Stimulated activated naive CD8-positive, alpha-beta T cell treated with anti-CD3 and anti-CD28 coated beads, Interleukin-15, Interleukin-2, amounts not matched to agents 100 U/mL and 50 U/mL, for 24 hours (primary cell): ENCODE measurements around the gene JAKMIP2.
"Not testable (repeated sequence)": the region's sequence is repeated elsewhere in the genome, so short reads cannot be mapped to it uniquely, and the experiment has no call there.

Experiments used
- ATAC-seq: fragments of 150-1000 bp; cut with Tn5 transposase; one replicate; pipeline ENCODE4 v1.10.0; 2021
- DNase-seq: peaks from one replicate; pipeline ENCODE4 v3.0.0; 2021

Gene JAKMIP2

DNA sequence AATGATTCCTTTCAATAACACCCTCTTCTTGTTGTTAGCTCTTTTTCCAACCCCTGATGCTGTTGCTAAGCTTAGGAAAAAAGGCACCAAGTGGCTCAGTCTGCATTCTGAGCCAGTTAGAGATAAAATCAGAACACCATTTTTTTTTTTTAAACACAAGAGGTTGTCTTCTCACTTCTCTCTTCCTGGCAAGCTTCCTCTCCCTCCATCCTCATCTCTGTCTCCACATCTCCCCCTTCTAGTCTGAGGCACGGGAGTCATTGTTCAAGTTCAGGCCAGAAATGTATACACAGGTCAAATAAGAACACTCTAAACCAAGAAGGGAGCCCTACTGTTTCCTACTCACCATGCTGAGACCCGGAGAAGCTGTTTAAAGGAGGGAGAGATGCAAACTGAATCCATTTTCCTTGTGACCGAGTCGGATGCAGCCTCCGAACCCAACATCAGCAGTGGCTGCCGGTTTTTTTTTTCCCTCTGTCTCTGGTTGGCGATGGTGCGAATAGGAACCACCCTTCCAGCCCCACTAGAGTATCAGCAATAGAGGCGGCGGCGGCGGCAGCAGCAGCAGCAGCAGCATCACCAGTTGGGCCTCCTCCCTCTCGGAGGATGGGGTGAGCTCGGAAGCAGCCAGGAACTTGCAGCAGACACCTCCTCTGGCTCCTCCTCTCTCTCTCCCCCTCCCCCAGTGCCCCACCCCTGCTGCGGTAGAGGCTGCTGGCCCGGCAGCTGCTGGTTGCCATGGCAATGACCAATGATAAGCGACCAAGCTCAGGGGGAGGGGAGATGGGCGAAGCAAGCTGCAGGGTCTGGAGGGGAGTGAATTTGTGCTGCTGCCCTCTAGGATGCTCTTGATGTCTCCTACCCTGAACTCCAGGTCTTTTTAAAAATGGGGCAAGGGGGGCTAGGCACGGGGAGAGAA lies at the start of gene JAKMIP2:
Gene JAKMIP2 (minus strand): TSS at position 619 of the 919 bp plus-strand sequence. CDS start 110,922 bp downstream, outside the sequence.
- ATAC-seq (peak; percentile 100), DNase-seq (peak; percentile 90)

DNA sequence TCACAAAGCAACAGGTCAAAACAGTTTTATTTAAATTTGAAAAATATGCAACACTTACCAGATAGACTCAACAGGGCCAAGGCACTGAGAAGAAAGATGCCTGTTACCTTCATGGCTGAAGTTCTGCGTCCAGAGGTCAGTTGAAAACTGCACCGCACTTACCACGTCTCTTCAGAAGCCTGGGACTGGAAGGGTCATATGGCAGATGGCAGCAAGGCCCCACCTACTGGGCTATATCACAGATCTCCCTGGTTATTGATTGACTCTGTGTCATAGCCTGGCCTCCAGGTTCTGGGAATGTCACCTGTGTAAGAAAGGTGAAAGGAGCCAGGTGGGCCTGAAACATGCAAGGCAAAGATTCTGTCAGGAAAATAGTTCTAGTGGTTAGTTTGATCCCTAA lies 48.9 kb upstream of the JAKMIP2 start, which contains the start of gene SPINK1:
Gene SPINK1 (minus strand): TSS at position 207 of the 400 bp plus-strand sequence. CDS start 94 bp downstream, at position 113.
- DNase-seq, result no peak
- ATAC-seq, result no peak

DNA sequence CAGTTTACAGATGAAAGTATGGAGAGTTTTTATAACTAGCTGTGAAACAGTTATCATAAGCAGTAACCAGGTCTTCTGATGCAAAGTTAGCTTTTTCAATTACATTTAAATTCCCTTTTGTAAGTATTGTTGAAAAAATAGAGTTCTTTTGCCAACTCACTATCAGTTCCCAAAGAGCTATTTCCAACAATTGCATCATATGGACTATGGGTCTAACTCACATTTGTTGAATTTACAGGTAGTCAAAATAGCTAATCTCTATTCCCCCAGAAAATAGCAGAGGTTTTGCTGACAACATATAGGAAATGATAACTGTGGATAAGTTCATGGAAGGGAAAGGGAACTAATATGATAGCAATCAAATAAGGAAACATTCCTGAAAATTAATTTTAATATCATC lies 47.5 kb upstream of the JAKMIP2 start:
- DNase-seq (no peak), ATAC-seq (no peak)

DNA sequence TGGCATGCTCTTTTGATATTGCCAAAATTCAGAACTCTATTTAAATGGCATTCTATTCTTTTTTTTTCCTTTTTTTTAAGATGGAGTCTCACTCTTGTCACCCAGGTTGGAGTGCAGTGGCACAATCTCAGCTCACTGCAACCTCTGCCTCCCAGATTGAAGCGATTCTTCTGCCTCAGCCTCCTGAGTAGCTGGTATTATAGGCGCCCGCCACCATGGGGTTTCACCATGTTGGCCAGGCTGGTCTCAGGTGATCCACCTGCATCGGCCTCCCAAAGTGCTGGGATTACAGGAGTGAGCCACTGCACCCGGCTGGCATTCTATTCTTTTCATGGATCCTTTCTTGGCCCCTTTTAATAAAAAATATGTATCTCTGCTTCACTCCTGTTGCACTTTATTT lies 44.5 kb upstream of the JAKMIP2 start:
- not testable (repeated sequence) for ATAC-seq, DNase-seq

DNA sequence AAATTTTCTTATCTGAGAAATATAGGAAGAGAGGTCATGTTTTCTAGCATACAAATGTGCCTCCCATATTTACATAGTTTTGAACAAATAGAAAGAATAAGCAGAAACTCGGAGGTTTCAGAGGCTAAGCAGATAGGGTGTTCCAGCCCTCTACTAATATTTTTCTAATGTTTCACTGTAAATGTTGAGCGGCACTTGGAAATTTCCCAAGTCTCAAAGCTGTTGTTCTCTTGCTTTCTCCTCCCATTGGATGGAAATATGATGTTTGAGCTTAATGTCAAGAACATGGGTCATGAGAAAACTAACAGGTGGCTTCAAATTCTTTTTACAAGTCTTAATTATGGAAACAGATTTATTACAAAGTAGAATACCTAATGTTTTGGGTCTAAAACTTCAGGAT lies 43.8 kb upstream of the JAKMIP2 start:
- DNase-seq (no peak), ATAC-seq (no peak)

DNA sequence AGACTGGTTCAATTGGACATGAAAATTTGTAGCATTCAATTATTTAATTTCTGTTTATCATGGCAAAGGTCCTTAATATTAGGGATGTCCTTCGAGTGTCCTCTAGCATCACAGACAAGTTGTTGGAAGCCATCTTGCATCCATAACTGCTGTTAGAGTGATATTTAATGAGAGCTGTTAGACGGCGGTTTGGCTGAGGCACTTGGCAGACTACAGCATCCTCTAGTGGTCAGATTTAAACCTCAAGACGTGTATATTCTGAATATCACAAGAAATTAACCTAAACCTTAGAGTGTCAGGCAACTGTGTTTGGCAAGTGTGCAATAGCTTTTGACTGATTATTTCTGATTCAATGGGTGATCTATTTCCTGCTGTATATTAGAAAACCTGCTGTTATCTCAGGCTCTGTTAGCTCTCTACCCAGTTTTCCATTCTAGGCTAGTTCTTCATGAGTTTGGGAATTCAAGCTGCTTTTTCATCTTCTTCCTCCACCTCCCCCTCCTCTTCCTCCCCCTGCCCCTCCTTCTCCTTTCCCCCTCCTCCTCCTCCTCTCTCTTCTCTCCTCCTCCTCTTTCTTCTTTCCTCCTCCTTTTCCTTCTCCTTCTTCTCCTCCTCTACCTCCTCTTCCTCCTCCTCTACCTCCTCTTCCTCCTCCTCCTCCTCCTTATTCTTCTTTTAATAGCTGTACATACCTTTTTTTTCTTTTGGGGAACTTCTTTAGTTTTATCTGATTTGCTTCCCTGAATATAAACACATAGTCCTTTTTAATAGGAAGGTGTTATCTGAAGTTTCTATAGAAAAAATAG lies 40.4 kb upstream of the JAKMIP2 start:
- ATAC-seq (peak; percentile 72), DNase-seq (peak; percentile 33)

DNA sequence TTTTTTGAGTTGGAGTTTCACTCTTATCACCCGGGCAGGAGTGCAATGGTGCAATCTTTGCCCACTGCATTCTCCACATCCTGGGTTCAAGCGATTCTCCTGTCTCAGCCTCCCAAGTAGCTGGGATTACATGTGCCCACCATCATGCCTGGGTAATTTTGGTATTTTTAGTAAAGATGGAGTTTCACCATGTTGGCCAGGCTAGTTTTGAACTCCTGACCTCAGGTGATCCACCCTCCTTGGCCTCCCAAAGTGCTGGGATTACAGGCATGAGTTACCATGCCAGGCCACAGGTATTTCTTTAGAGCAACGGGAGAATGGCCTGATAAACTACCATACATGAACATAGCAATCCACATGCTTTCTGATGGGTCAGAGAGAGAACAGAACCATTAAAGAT lies 39.7 kb upstream of the JAKMIP2 start:
- not testable (repeated sequence) for DNase-seq, ATAC-seq

DNA sequence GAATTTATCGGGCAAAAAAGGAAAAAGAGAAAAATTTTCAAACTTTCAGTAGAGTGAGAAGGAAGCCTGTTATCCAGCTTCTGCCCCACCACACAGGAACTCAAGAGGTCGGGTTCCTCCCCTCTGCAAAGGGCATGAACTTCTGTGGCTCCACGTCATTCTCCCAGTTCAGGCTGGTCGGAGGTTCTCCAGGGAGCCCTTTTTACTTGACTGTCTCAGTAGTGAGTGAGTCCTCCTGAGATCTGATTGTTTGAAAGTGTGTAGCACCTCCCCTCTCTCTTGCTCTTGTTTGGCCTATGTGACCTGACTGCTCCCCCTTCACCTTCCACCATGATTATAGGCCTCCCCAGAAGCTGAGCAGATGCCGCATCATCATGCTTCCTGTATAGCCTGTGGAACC lies 39.2 kb upstream of the JAKMIP2 start:
- ATAC-seq, result no peak
- no peak for DNase-seq

DNA sequence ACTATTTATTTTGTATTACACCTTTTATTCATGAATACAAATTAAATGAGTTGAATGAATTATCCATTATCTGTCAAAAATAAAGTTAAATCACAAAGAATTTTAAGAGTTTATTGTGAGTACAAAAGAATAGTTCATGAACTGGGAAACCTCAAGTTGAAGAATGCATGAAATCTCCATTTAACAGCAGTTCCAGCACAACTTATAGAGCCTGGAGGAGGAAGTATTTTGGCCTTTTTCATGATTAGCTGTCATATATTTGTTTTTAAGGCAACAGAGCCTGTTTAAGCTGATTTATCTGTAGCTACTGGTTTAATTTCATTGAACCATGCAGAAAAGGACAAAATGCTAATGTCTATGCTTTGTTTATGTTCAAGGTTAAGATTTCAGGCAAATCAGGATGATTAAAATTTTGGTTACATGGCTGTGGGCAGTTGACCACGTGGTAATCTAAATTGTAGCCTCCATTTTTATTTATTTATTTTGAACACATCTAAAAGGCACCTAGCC lies 36.8 kb upstream of the JAKMIP2 start:
- no peak for ATAC-seq
- DNase-seq, result no peak

DNA sequence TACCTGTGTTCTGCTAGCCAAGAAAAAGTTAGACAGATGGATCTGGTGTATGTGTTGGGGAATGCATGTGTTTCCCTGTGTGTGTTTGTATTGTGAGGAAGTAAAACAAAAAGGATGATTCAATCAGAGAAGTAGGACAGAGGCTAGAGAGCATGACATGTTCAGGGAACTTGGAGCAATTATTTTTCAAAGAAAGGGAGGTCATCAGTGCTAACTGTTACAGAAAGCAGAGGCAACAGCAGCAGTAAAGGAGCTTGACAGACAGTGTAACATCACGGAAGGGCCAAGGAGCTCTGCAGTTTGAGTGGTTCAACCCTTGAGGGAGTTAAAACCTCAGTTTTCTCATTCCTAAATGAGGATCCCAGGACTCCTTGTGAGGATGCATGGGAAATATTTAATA lies 35.8 kb upstream of the JAKMIP2 start:
- no peak for DNase-seq
- no peak for ATAC-seq

DNA sequence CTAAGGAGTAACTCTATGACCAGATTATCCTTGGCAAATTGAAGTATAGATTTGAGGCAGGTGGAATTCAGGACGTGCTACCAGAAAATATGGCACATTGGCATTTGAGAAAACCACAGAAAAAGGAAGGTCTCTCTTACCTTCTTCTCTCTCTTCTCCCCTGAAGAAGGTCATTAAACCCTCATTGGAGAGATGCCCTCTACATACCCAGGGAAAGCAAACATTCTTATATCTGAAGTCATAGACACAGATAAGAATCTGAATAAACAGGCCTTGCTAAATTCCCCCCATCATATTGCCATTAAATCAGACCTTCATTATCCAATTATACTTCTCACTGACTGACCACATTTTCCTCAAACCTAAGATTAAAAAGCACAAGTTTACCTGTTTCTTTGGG lies 31.2 kb upstream of the JAKMIP2 start:
- ATAC-seq (no peak), DNase-seq (no peak)

DNA sequence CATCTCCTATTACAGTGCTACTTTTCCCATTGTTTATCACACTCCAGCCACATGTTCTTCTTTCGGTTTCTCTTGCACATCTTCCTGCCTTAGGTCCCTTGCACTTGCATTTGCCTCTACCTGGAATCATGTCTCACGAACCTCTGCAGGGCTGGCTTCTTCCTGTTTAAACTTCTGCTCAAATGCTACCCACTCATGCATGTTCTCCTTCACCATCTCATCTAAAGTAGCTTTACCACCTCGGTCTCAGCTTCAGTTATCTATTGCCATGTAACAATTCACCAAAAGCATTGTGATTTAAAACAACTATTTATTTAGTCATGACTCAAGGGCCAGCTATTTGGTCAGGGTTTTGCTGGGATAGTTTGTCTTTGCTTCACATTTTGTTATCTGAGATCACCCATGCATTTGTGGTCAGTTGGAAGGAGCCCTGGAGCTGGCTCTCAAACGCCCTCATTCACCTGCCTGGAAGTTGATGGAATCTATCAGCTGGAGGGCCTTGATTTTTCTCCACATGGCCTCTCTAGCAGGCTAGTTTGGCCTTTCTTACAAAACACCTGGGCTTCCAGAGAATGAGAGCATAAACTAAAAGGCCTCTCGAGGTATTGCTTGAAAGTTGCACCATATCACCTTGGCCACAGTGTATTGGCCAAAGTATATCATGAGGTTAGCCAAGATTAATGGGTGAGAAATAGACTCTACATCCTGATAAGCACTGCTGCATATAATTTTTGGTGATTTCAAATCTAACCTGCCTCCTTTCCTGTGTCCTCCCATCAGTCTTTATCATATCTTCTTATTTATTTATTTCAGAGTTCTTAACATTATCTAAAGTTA lies 27.5 kb upstream of the JAKMIP2 start:
- no peak for ATAC-seq
- DNase-seq, result no peak

DNA sequence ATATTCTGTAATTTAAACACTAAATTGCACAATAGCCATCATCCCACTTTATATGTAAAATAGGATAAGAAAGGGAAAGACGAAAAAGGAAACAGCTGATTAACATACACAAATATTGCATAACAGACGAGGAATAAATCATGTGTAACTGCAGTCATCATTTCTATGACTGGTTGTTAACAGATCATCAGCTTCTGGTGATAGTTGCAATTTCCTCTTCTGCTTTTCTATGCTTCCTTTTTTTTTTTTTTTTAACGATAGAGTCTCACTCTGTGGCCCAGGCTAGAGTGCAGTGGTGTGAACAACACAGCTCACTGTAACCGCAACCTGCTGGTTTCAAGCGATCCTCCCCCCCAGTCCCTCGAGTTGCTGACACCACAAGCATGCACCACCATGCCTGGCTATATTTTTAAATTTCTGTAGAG lies 22.5 kb upstream of the JAKMIP2 start:
- ATAC-seq (peak; percentile 90), DNase-seq (peak; percentile 55)

DNA sequence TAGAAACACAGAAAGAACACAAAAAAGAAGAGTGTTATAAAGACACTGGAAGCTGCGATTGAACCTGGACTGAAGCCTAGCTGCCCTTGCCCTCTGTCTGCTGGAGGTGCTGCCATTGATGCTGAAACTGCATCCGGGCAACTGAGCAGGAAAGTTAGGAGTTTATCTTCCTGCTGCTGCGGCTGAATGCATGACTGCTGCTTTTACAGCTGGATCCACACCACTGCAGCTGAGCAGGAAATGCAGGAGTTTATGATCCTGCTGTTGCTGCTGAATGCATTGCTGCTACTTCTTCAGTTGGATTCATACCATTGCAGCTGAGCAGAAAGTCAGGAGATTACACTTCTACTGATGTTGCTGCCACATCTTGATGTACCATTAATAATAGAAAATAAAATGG lies 21.8 kb upstream of the JAKMIP2 start:
- ATAC-seq, result no peak

DNA sequence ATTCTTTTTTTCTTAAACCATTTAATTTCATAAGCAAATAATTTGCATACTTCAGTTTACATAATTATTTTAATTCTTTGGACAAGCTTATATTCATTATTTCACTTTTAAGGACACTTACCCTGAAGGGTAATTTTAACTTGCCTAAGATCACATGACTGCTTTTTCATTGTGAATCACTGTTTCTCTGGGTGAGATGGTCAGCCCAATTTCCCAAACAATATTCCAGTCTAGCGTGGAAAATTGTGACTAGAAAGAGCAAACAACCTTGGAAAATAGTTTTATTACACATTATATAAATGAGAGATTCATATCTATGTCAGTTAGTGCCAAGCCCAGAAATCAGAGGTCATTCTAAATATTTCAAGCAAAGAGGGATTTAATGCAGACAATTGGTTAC lies 21.4 kb upstream of the JAKMIP2 start:
- no peak for DNase-seq
- no peak for ATAC-seq

More for the DNA sequence above, 21.8 kb upstream of the JAKMIP2 start:
- DNase-seq, result no peak

DNA sequence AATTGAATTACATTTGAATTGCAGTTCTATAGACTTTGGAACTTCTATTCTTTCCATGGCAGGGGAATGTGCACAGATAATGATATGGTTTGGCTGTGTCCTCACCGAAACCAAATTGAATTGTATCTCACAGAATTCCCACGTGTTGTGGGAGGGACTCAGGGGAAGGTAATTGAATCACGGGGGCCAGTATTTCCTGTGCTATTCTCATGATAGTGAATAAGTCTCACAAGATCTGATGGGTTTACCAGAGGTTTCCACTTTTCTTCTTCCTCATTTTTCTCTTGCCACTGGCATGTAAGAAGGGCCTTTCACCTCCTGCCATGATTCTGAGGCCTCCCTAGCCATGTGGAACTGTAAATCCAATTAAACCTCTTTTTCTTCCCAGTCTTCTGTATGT lies 20.6 kb upstream of the JAKMIP2 start:
- not testable (repeated sequence) for ATAC-seq, DNase-seq

DNA sequence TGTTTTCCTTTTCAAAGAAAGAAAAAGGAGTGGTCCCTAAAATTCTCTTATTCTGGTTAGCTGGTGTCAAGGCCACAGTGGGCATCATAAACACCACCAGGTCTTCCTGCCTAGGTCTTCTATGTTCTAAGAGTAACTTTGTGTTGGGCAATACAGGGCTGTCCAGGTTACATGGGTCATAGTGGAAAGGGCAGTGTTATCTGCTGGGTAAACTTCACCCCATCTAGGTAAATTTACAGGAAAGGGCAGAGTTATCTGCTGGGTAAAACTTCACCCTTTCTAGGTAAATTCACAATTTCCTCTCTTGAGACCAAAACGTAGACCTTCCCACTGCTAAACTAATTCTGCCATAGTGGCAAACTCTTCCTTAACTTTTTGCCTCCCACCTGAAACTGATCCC lies 18.9 kb upstream of the JAKMIP2 start:
- DNase-seq (no peak), ATAC-seq (no peak)

DNA sequence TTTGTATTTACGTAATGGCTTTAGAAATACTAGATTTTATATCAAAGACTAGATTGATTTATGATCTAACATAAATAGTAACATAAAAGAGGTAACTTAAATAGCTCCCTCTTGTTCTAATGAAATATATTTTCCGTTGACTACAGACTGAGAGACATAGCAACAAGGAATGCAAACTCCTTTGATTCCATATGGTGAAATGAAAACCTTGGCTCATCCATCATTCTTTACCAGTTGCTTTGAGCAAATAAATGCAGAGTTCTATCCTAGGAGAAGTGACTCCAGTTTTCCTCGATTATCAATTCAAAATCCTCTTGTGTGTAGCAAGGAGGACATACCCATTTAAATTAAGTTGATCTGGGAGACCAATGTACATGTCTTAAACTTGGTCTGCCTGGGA lies 18.0 kb upstream of the JAKMIP2 start:
- ATAC-seq, result no peak
- DNase-seq, result no peak

DNA sequence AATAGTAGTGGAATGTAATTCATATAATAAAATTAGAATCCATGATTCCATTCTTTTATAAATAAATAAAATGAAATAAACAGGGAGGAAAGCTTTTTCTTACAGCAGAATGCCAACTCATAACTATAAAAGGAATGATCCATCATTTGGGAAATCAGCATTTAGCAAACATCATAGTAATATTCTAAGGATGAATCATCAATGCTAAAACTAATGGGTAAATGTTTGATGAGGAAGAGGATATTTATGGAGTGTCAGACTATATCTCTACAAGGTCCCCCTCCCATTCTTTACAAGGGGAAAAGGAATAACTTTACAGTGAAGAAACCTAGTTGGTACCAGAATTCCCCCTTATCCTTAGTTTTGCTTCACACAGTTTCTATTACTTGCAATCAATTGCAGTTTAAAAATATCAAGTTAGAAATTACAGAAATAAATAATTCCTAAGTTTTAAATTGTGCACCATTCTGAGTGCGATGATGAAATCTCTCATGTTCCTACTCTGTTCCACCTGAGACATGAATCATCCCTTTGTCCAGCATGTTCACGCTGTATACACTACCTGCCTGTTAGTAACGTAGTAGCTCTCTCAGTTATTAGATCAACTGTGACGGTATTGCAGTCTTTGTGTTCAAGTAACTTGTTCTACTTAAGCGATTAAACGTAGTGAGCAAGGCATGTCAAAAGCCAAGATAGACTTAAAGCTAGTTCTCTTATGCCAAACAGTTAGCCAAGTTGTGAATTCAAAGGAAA lies 14.2 kb upstream of the JAKMIP2 start:
- DNase-seq, result no peak
- no peak for ATAC-seq

DNA sequence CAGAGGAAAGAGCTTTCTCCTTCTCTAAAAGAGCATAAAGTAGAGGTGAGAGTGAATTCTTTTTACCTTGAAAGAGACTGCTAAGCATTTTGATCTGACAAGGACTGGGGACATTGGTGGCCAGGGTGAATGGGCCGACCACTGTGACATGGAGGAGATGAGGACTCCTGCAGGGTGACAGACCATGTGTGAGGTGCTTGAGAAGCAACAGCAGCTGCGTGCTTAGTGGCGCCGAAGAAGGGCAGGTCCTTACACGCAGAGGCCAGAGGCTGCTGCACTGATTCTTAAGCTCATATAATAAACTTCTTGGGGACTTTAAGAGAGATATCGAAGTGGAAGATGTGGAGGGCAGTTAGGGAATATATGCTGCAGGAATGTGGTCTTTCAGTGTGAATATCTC lies 8.7 kb upstream of the JAKMIP2 start:
- DNase-seq, result no peak

DNA sequence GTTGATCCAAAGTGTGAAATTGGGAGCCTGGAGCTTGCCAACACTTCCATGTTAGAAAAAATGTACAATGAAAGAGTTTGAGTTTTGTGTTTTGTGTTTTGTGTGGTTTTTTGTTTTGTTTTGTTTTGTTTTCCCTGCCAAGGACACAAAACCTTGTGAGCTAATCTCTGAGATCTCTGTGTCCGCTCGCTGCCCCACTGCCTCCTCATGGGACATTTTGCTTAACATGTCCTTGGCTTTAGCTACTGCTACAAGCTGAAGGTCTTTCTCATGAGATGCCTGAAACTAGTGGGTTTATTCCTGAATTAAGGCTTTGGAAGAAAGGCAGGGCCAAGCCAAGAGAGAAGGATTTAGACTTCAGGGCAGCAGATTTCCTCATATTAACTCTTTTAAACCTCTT lies 7.3 kb upstream of the JAKMIP2 start:
- DNase-seq, result no peak
- ATAC-seq, result no peak

More for the DNA sequence above, 8.7 kb upstream of the JAKMIP2 start:
- ATAC-seq, result no peak
